ENCODE measurements around the gene ISLR2. TPM values are rescaled to one million over a fixed set of nuclear protein-coding genes. Genes with fewer than 3 reads are reported as not detected.

ISLR2 gene
- total RNA-seq, 3 donors from 2014 or later = not detected

- no peaks in the 10 kb centered on the region for H3K4me1 Mint-ChIP-seq (ENCODE audit: low read depth)
- H3K27me3 Mint-ChIP-seq (ENCODE audit: low read depth) = peaks cover 2% of the 10 kb centered on the region
- H3K4me3 Mint-ChIP-seq = no peak overlapping the region
- H3K36me3 Mint-ChIP-seq (ENCODE audit: insufficient read depth) = no peaks in the 10 kb centered on the region
- ATAC-seq (no peak), DNase-seq (no peak)
- no peaks in the 10 kb centered on the region for H3K9me3 Mint-ChIP-seq
Observed at GRCh38 chr15:74174219-74174957, 44.0 kb downstream of the ISLR2 start.

- Mint-ChIP-seq H3K9me3 (no peaks in the 10 kb centered on the region), H3K4me1 (ENCODE audit: low read depth) (no peaks in the 10 kb centered on the region), H3K36me3 (ENCODE audit: insufficient read depth) (no peaks in the 10 kb centered on the region), H3K4me3 (no peak overlapping the region), H3K27me3 (ENCODE audit: low read depth) (peaks cover 2% of the 10 kb centered on the region)
- no peak for DNase-seq
- no peak for ATAC-seq
Observed at GRCh38 chr15:74174958-74175253, 44.5 kb downstream of the ISLR2 start.

- ATAC-seq (no peak), DNase-seq (no peak)
- no peaks in the 10 kb centered on the region for H3K36me3 Mint-ChIP-seq (ENCODE audit: insufficient read depth)
- H3K4me3 Mint-ChIP-seq = no peak overlapping the region
- H3K27me3 Mint-ChIP-seq (ENCODE audit: low read depth) = peaks cover 6% of the 10 kb centered on the region
- H3K9me3 Mint-ChIP-seq = no peaks in the 10 kb centered on the region
- H3K4me1 Mint-ChIP-seq (ENCODE audit: low read depth) = no peaks in the 10 kb centered on the region
Observed at GRCh38 chr15:74175271-74176191, 45.1 kb downstream of the ISLR2 start.

GRCh38 chr15:74176262-74177214 lies 46.2 kb downstream of the ISLR2 start:
- DNase-seq = no peak
- Mint-ChIP-seq H3K4me3 (no peak overlapping the region), H3K27me3 (ENCODE audit: low read depth) (peaks cover 6% of the 10 kb centered on the region)

GRCh38 chr15:74178326-74179100 lies 48.1 kb downstream of the ISLR2 start:
- H3K27me3 Mint-ChIP-seq (ENCODE audit: low read depth) = peaks cover 7% of the 10 kb centered on the region
- ATAC-seq = no peak
- DNase-seq = no peak
- no peaks in the 10 kb centered on the region for H3K9me3 Mint-ChIP-seq
- H3K4me1 Mint-ChIP-seq (ENCODE audit: low read depth) = no peaks in the 10 kb centered on the region
- no peaks in the 10 kb centered on the region for H3K36me3 Mint-ChIP-seq (ENCODE audit: insufficient read depth)
- no peak overlapping the region for H3K4me3 Mint-ChIP-seq

More at GRCh38 chr15:74176262-74177214, 46.2 kb downstream of the ISLR2 start:
- Mint-ChIP-seq H3K9me3 (no peaks in the 10 kb centered on the region), H3K36me3 (ENCODE audit: insufficient read depth) (no peaks in the 10 kb centered on the region), H3K4me1 (ENCODE audit: low read depth) (no peaks in the 10 kb centered on the region)
- no peak for ATAC-seq

GRCh38 chr15:74179101-74179841 lies 48.9 kb downstream of the ISLR2 start:
- H3K4me1 Mint-ChIP-seq (ENCODE audit: low read depth) = no peaks in the 10 kb centered on the region
- H3K27me3 Mint-ChIP-seq (ENCODE audit: low read depth) = peaks cover 7% of the 10 kb centered on the region
- no peak for DNase-seq
- no peaks in the 10 kb centered on the region for H3K9me3 Mint-ChIP-seq
- ATAC-seq = no peak
- no peak overlapping the region for H3K4me3 Mint-ChIP-seq
- no peaks in the 10 kb centered on the region for H3K36me3 Mint-ChIP-seq (ENCODE audit: insufficient read depth)

- DNase-seq (no peak), ATAC-seq (no peak)
- Mint-ChIP-seq H3K36me3 (ENCODE audit: insufficient read depth) (no peaks in the 10 kb centered on the region), H3K27me3 (ENCODE audit: low read depth) (peaks cover 7% of the 10 kb centered on the region), H3K4me1 (ENCODE audit: low read depth) (no peaks in the 10 kb centered on the region), H3K9me3 (no peaks in the 10 kb centered on the region), H3K4me3 (no peak overlapping the region)
Observed at GRCh38 chr15:74179983-74180880, 49.8 kb downstream of the ISLR2 start.

- Mint-ChIP-seq H3K4me3 (no peak overlapping the region), H3K27me3 (ENCODE audit: low read depth) (peaks cover 7% of the 10 kb centered on the region), H3K36me3 (ENCODE audit: insufficient read depth) (no peaks in the 10 kb centered on the region), H3K9me3 (no peaks in the 10 kb centered on the region), H3K4me1 (ENCODE audit: low read depth) (no peaks in the 10 kb centered on the region)
- DNase-seq = no peak
- no peak for ATAC-seq
Observed at GRCh38 chr15:74180881-74181602, 50.7 kb downstream of the ISLR2 start.

GRCh38 chr15:74182131-74182530 lies 51.7 kb downstream of the ISLR2 start:
- no peaks in the 10 kb centered on the region for H3K9me3 Mint-ChIP-seq

GRCh38 chr15:74184582-74185091 lies 54.3 kb downstream of the ISLR2 start:
- Mint-ChIP-seq H3K4me3 (no peak overlapping the region), H3K9me3 (no peaks in the 10 kb centered on the region), H3K27me3 (ENCODE audit: low read depth) (peaks cover 5% of the 10 kb centered on the region), H3K4me1 (ENCODE audit: low read depth) (no peaks in the 10 kb centered on the region), H3K36me3 (ENCODE audit: insufficient read depth) (no peaks in the 10 kb centered on the region)
- ATAC-seq (peak; percentile 24 to 40), DNase-seq (no peak)

More at GRCh38 chr15:74182131-74182530, 51.7 kb downstream of the ISLR2 start:
- ATAC-seq = no peak
- no peak for DNase-seq
- Mint-ChIP-seq H3K36me3 (ENCODE audit: insufficient read depth) (no peaks in the 10 kb centered on the region), H3K27me3 (ENCODE audit: low read depth) (peaks cover 7% of the 10 kb centered on the region), H3K4me3 (no peak overlapping the region), H3K4me1 (ENCODE audit: low read depth) (no peaks in the 10 kb centered on the region)

- Mint-ChIP-seq H3K4me3 (no peak overlapping the region), H3K4me1 (ENCODE audit: low read depth) (no peaks in the 10 kb centered on the region), H3K36me3 (ENCODE audit: insufficient read depth) (no peaks in the 10 kb centered on the region), H3K27me3 (ENCODE audit: low read depth) (peaks cover 1% of the 10 kb centered on the region), H3K9me3 (no peaks in the 10 kb centered on the region)
- no peak for DNase-seq
- ATAC-seq = peak; percentile 65 to 70
Observed at GRCh38 chr15:74185710-74186348, 55.4 kb downstream of the ISLR2 start.

Measured in activated T-cell treated with anti-CD3 and anti-CD28 coated beads, Interleukin-2, amount 50 U/mL, for 4 hours (primary cell).